Large intestine (tissue), 3 donors: ENCODE results near the gene RNF145. TPM values are rescaled to one million over a fixed set of nuclear protein-coding genes. Genes with fewer than 3 reads are reported as not detected.
"Not testable (repeated sequence)": the region's sequence is repeated elsewhere in the genome, so short reads cannot be mapped to it uniquely, and the experiment has no call there.

ENCODE experiments used
- DNase-seq, 2 donors: peaks; one replicate each; pipeline versions ENCODE4 v3.0.0 to v3.0.0-alpha.2; 2013
- H3K27ac ChIP-seq: one replicate; pipeline ENCODE4 v1.5.1; 2013; ENCODE audit warnings: low read length
- H3K27me3 ChIP-seq: 2 replicates; pipeline ENCODE4 v1.6.1; 2013; ENCODE audit warnings: low read length; ENCODE audit not compliant: control insufficient read depth, insufficient read depth
- H3K36me3 ChIP-seq: 2 replicates; pipeline ENCODE4 v1.6.1; 2013; ENCODE audit warnings: low read length; ENCODE audit not compliant: control insufficient read depth, insufficient read depth
- H3K4me1 ChIP-seq: one replicate; pipeline ENCODE4 v1.6.1; 2013; ENCODE audit warnings: low read length; ENCODE audit not compliant: control insufficient read depth, insufficient read depth
- H3K4me3 ChIP-seq: one replicate; pipeline ENCODE4 v1.5.1; 2013; ENCODE audit warnings: low read length
- H3K9me3 ChIP-seq: one replicate; pipeline ENCODE4 v1.6.1; 2013; ENCODE audit warnings: mild to moderate bottlenecking, low read depth, low read length, moderate library complexity; ENCODE audit not compliant: control insufficient read depth
- WGBS: methylation state at CpG from one replicate; pipeline ENCODE4 v1.1.5; 2013; ENCODE audit warnings: low lambda C conversion rate; ENCODE audit not compliant: insufficient coverage; 5-methylcytosine and 5-hydroxymethylcytosine counted together
- polyA plus RNA-seq: library from polyadenylated mRNA; unstranded; fragments of 120-200 nt; gene quantifications from one replicate; pipeline ENCODE4 v1.2.1, GENCODE V29; 2013

The RNF145 gene
- polyA plus RNA-seq, 1 donor: 52.6 TPM

- Histone ChIP-seq H3K36me3 (peaks cover 46% of the 10 kb centered on the region), H3K4me1 (no peaks in the 10 kb centered on the region), H3K9me3 (no peaks in the 10 kb centered on the region), H3K27me3 (no peaks in the 10 kb centered on the region), H3K27ac (no peak overlapping the region), H3K4me3 (no peak overlapping the region)
- no peak for DNase-seq
- no CpG with 5 or more reads among the region's 1 CpG for WGBS
Measured at GRCh38 chr5:159163027-159163700, 46.2 kb downstream of the RNF145 start.

- Histone ChIP-seq H3K27ac (no peak overlapping the region), H3K9me3 (no peaks in the 10 kb centered on the region), H3K4me3 (no peak overlapping the region), H3K27me3 (no peaks in the 10 kb centered on the region), H3K4me1 (no peaks in the 10 kb centered on the region), H3K36me3 (peaks cover 49% of the 10 kb centered on the region)
- DNase-seq: no peak
- 97% methylated on average over 4 of the region's 9 CpGs for WGBS
Measured at GRCh38 chr5:159161361-159162214, 47.8 kb downstream of the RNF145 start.

- not testable (repeated sequence) for H3K4me1 ChIP-seq, DNase-seq, H3K9me3 ChIP-seq, H3K4me3 ChIP-seq, H3K27ac ChIP-seq, H3K27me3 ChIP-seq
- no CpG with 5 or more reads among the region's 4 CpGs for WGBS
- H3K36me3 ChIP-seq: peaks cover 47% of the 10 kb centered on the region
Measured at GRCh38 chr5:159158553-159159091, 50.7 kb downstream of the RNF145 start.

GRCh38 chr5:159157552-159157951 is 51.8 kb downstream of the RNF145 start:
- Histone ChIP-seq H3K27ac (no peak overlapping the region), H3K27me3 (no peaks in the 10 kb centered on the region), H3K4me3 (no peak overlapping the region), H3K9me3 (no peaks in the 10 kb centered on the region), H3K4me1 (no peaks in the 10 kb centered on the region), H3K36me3 (peaks cover 40% of the 10 kb centered on the region)
- WGBS: no CpG with 5 or more reads among the region's 1 CpG
- no peak for DNase-seq

- Histone ChIP-seq H3K4me3 (no peak overlapping the region), H3K36me3 (peaks cover 40% of the 10 kb centered on the region), H3K4me1 (no peaks in the 10 kb centered on the region), H3K27ac (no peak overlapping the region), H3K27me3 (no peaks in the 10 kb centered on the region), H3K9me3 (no peaks in the 10 kb centered on the region)
- no CpG with 5 or more reads among the region's 6 CpGs for WGBS
- DNase-seq: peak; percentile 54 to 61
Measured at GRCh38 chr5:159156426-159157238, 52.7 kb downstream of the RNF145 start.

GRCh38 chr5:159155960-159156359 is 53.4 kb downstream of the RNF145 start:
- no peaks in the 10 kb centered on the region for H3K27me3 ChIP-seq
- H3K4me3 ChIP-seq: no peak overlapping the region
- H3K4me1 ChIP-seq: no peaks in the 10 kb centered on the region
- DNase-seq: no peak
- H3K9me3 ChIP-seq: no peaks in the 10 kb centered on the region
- peaks cover 36% of the 10 kb centered on the region for H3K36me3 ChIP-seq
- no peak overlapping the region for H3K27ac ChIP-seq
- 89% methylated on average over 1 of the region's 2 CpGs for WGBS

GRCh38 chr5:159152876-159153275 is 56.5 kb downstream of the RNF145 start:
- WGBS: 100% methylated on average over 1 of the region's 2 CpGs
- no peak for DNase-seq
- H3K4me3 ChIP-seq: no peak overlapping the region
- no peaks in the 10 kb centered on the region for H3K9me3 ChIP-seq
- no peaks in the 10 kb centered on the region for H3K27me3 ChIP-seq
- peaks cover 11% of the 10 kb centered on the region for H3K36me3 ChIP-seq
- no peaks in the 10 kb centered on the region for H3K4me1 ChIP-seq
- no peak overlapping the region for H3K27ac ChIP-seq

- Histone ChIP-seq H3K9me3 (no peaks in the 10 kb centered on the region), H3K27me3 (no peaks in the 10 kb centered on the region), H3K27ac (no peak overlapping the region), H3K4me3 (no peak overlapping the region), H3K36me3 (no peaks in the 10 kb centered on the region), H3K4me1 (no peaks in the 10 kb centered on the region)
- DNase-seq: no peak
- no CpG with 5 or more reads among the region's 7 CpGs for WGBS
Measured at GRCh38 chr5:159149085-159149484, 60.3 kb downstream of the RNF145 start.

GRCh38 chr5:159147976-159148375 is 61.4 kb downstream of the RNF145 start:
- H3K9me3 ChIP-seq: no peaks in the 10 kb centered on the region
- no peak for DNase-seq
- H3K4me1 ChIP-seq: no peaks in the 10 kb centered on the region
- no peaks in the 10 kb centered on the region for H3K36me3 ChIP-seq
- whole genome bisulfite sequencing: no CpG with 5 or more reads among the region's 1 CpG
- no peak overlapping the region for H3K27ac ChIP-seq
- H3K27me3 ChIP-seq: no peaks in the 10 kb centered on the region
- H3K4me3 ChIP-seq: no peak overlapping the region

- no peak for DNase-seq
- no CpG with 5 or more reads among the region's 4 CpGs for WGBS
- Histone ChIP-seq H3K36me3 (no peaks in the 10 kb centered on the region), H3K27ac (no peak overlapping the region), H3K27me3 (no peaks in the 10 kb centered on the region), H3K9me3 (no peaks in the 10 kb centered on the region), H3K4me3 (no peak overlapping the region), H3K4me1 (no peaks in the 10 kb centered on the region)
Measured at GRCh38 chr5:159146839-159147238, 62.5 kb downstream of the RNF145 start.
